ENCODE results near the gene HNRNPA0.

GRCh38 chr5:137752905-137753690 is 1.1 kb downstream of the HNRNPA0 start:
- TF ChIP-seq SMC3 (conservative IDR thresholded peaks at IDR 0.05; ENCODE audit: poor library complexity) (no peak), CTCF (IDR thresholded peaks at IDR 0.05; ENCODE audit: poor library complexity, severe bottlenecking) (no peak), EZH2 (IDR thresholded peaks at IDR 0.05; ENCODE audit: borderline replicate concordance, insufficient read depth, low read length, poor library complexity, severe bottlenecking) (no peak)
